ENCODE results near the gene HPX.

The HPX gene

GRCh38 chr11:6388748-6389147, 52.0 kb downstream of the HPX start:
- DNase-seq, result no peak

GRCh38 chr11:6387811-6388599, 52.8 kb downstream of the HPX start:
- no peak for DNase-seq

- DNase-seq, result no peak
These were observed 55.6 kb downstream of the HPX start for GRCh38 chr11:6385046-6385777.

Data from NCI-H226 (cell line).